B cell (primary cell): ENCODE measurements around the gene GABRG3.

Source experiments
- EZH2 ChIP-seq: IDR thresholded peaks from 2 replicates; pipeline ENCODE4 v1.6.1; 2012; ENCODE audit warnings: borderline replicate concordance, low read depth, mild to moderate bottlenecking, moderate library complexity, low read length; ENCODE audit not compliant: insufficient read depth, poor library complexity, severe bottlenecking
- TF ChIP-seq, protein P1 (sequence below): fragments of 200-600 bp; IDR thresholded peaks from one replicate; pipeline ENCODE4 v1.8.0; 2022; ENCODE audit warnings: antibody characterized with exemption, mild to moderate bottlenecking

DNA sequence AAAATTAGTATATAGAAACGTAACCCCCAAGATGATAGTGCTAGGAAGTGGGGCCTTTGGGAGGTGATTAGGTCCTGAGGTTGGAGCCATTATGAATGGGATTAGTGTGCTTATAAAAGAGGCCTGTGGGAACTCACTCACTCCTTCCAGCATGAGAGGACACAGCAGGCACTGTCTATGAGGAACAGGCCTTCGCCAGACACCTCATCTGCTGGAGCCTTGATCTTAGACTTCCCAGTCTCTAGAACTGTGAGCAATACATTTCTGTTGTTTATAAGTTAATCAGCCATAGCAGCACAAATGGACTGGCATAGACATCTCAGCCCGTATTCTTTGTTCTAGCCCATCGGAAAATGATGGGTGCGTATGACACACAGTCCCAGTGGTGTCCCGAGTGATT lies 152.3 kb downstream of the GABRG3 start:
- TF ChIP-seq, protein P1, sequence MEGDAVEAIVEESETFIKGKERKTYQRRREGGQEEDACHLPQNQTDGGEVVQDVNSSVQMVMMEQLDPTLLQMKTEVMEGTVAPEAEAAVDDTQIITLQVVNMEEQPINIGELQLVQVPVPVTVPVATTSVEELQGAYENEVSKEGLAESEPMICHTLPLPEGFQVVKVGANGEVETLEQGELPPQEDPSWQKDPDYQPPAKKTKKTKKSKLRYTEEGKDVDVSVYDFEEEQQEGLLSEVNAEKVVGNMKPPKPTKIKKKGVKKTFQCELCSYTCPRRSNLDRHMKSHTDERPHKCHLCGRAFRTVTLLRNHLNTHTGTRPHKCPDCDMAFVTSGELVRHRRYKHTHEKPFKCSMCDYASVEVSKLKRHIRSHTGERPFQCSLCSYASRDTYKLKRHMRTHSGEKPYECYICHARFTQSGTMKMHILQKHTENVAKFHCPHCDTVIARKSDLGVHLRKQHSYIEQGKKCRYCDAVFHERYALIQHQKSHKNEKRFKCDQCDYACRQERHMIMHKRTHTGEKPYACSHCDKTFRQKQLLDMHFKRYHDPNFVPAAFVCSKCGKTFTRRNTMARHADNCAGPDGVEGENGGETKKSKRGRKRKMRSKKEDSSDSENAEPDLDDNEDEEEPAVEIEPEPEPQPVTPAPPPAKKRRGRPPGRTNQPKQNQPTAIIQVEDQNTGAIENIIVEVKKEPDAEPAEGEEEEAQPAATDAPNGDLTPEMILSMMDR = no peak
- no peak for TF ChIP-seq EZH2
